ENCODE measurements around the gene MARCKS.
A peak's percentile ranks its signal among the peaks of the same experiment; 100 is the strongest.

The MARCKS gene

GRCh38 chr6:113854531-113855499 lies 2.3 kb upstream of the MARCKS start:
- DNase-seq = peak; percentile 71 to 74

GRCh38 chr6:113855500-113856374 lies 1.4 kb upstream of the MARCKS start:
- DNase-seq = peak in 1 of 2 donors; percentile 37

GRCh38 chr6:113856375-113856624 lies 845 bp upstream of the MARCKS start:
- DNase-seq = peak in 1 of 2 donors; percentile 32

GRCh38 chr6:113857556-113858479 lies 673 bp downstream of the MARCKS start:
- peak; percentile 45 to 56 for DNase-seq

- peak; percentile 93 to 94 for DNase-seq
These were observed 1.6 kb downstream of the MARCKS start for GRCh38 chr6:113858480-113859348.

- DNase-seq = peak; percentile 42 to 48
These were observed 2.4 kb downstream of the MARCKS start for GRCh38 chr6:113859349-113860180.

- DNase-seq = peak in 1 of 2 donors; percentile 43
These were observed 3.2 kb downstream of the MARCKS start for GRCh38 chr6:113860181-113860955.

- DNase-seq = peak in 1 of 2 donors; percentile 21
These were observed 5.0 kb downstream of the MARCKS start for GRCh38 chr6:113862112-113862511.

- DNase-seq = no peak
These were observed 13.8 kb downstream of the MARCKS start for GRCh38 chr6:113870917-113871316.

- no peak for DNase-seq
These were observed 14.8 kb downstream of the MARCKS start for GRCh38 chr6:113871975-113872374.

- DNase-seq = peak; percentile 78 to 85
These were observed 16.0 kb downstream of the MARCKS start for GRCh38 chr6:113873043-113873667.

- no peak for DNase-seq
These were observed 18.3 kb downstream of the MARCKS start for GRCh38 chr6:113875470-113875869.

GRCh38 chr6:113876695-113877094 lies 19.6 kb downstream of the MARCKS start:
- no peak for DNase-seq

- peak; percentile 54 to 66 for DNase-seq
These were observed 22.3 kb downstream of the MARCKS start for GRCh38 chr6:113879186-113880096.

- no peak for DNase-seq
These were observed 24.4 kb downstream of the MARCKS start for GRCh38 chr6:113881478-113881980.

- DNase-seq = no peak
These were observed 25.3 kb downstream of the MARCKS start for GRCh38 chr6:113882336-113883022.

GRCh38 chr6:113884011-113884410 lies 26.9 kb downstream of the MARCKS start:
- no peak for DNase-seq

All from inflammatory macrophage treated with lipopolysaccharide for 1 hour (primary cell).